Uterus (tissue), 4 donors: ENCODE data around the gene FTCDNL1. TPM values are rescaled to one million over a fixed set of nuclear protein-coding genes. Genes with fewer than 3 reads are reported as not detected.

Experiments
- DNase-seq, 2 donors: peaks; one replicate each; pipeline ENCODE4 v3.0.0-alpha.2; 2019 to 2020
- H3K27ac ChIP-seq, 2 donors: fragments of 200-600 bp; sonication (generic); 1 replicate in 1 of 2; 2 replicates in 1 of 2; pipeline ENCODE4 v1.5.1; 2016 to 2018
- H3K27me3 ChIP-seq, 2 donors: fragments of 200-600 bp; sonication (generic); one replicate each; pipeline ENCODE4 v1.5.1; 2018 to 2019; ENCODE audit warnings: control low read depth in 1 of 2
- H3K36me3 ChIP-seq, 2 donors: fragments of 200-600 bp; sonication (generic); one replicate each; pipeline ENCODE4 v1.5.1; 2019; ENCODE audit warnings: control low read depth in 1 of 2
- H3K4me1 ChIP-seq, 2 donors: fragments of 200-600 bp; sonication (generic); one replicate each; pipeline ENCODE4 v1.5.1; 2018 to 2019; ENCODE audit warnings: control low read depth in 1 of 2
- H3K4me3 ChIP-seq, 2 donors: fragments of 200-600 bp; sonication (generic); 1 replicate in 1 of 2; 2 replicates in 1 of 2; pipeline ENCODE4 v1.5.1; 2018 to 2019; ENCODE audit warnings: mild to moderate bottlenecking in 1 of 2
- H3K9me3 ChIP-seq, 2 donors: fragments of 200-600 bp; sonication (generic); one replicate each; pipeline ENCODE4 v1.5.1; 2019; ENCODE audit warnings: control low read depth in 1 of 2
- POLR2A ChIP-seq, 2 donors: fragments of 450-650 bp; IDR thresholded peaks; one replicate each; pipeline ENCODE4 v1.6.1; 2016; ENCODE audit warnings: antibody characterized with exemption in 2 of 2, mild to moderate bottlenecking in 1 of 2, moderate library complexity in 1 of 2
- intact Hi-C: fragments of 100-400 bp; cut with DNase I; formaldehyde crosslinking; loops from one replicate; pipeline ENCODE4 v1.15.1; 2023; ENCODE audit warnings: low total_unique reads
- total RNA-seq, 4 donors: library from RNA; depleted of rRNA in 3 of 4; stranded (reverse); fragments of >200 nt in 3 of 4; gene quantifications; one replicate each; pipeline versions ENCODE4 v1.1.0 to v1.2.4, GENCODE V29; 2014 to 2023
- TF ChIP-seq, protein P1 (sequence below), 4 experiments: fragments of 200-600 bp in 2 of 4; fragments of 450-650 bp in 2 of 4; sonication (generic) in 2 of 4; IDR thresholded peaks; one replicate each; pipeline ENCODE4 v1.5.1; 2016 to 2019; ENCODE audit warnings: antibody characterized with exemption in 4 of 4, mild to moderate bottlenecking in 2 of 4, moderate library complexity in 1 of 4
- donor health status: DM: yes; HTN: yes; CAD: no.

Gene FTCDNL1
- total RNA-seq, 4 donors from 2014 or later, result 0.29 to 5.8 (median 1.4) TPM; not detected in 1

DNA sequence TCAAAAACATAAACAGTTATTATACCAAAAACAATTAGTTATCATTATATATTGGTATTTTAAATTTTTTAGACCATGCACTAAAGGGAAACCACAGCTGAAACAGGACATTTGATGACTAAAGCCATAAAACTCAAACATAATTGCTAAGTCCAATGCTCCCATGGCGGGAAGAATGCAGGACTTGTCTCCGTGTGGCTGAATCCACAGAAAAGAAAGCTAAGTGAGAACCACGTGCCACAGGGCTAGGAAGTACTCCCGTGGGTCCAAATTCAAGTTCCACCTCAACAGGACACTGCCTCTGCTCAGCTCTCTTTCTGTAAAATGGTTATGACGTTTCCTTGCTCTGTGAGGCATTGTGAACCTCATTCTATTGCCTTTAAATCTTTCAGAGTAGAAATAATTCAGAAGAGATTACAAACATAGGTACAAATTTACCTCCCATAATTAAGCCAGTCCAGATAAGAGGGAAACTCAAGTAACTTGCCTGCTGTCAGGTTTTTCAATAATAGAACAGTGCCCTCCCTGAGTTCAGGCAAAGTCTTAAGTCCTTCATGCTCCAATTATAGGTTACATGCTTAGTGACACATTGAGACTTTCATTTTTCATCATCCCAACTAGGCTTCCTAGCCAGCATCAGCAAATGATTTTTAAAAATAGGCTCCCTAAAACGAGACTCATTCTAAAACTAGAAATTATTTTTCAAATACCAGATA, 36.7 kb downstream of the FTCDNL1 start:
- intact Hi-C loops, result no loop called here
- DNase-seq, result no peak
- no peaks in the 10 kb centered on the region for H3K4me1 ChIP-seq
- H3K27me3 ChIP-seq, result no peaks in the 10 kb centered on the region
- H3K27ac ChIP-seq, result no peak overlapping the region
- H3K9me3 ChIP-seq, result no peaks in the 10 kb centered on the region
- no peak for TF ChIP-seq POLR2A (IDR thresholded peaks at IDR 0.05)
- TF ChIP-seq, protein P1, sequence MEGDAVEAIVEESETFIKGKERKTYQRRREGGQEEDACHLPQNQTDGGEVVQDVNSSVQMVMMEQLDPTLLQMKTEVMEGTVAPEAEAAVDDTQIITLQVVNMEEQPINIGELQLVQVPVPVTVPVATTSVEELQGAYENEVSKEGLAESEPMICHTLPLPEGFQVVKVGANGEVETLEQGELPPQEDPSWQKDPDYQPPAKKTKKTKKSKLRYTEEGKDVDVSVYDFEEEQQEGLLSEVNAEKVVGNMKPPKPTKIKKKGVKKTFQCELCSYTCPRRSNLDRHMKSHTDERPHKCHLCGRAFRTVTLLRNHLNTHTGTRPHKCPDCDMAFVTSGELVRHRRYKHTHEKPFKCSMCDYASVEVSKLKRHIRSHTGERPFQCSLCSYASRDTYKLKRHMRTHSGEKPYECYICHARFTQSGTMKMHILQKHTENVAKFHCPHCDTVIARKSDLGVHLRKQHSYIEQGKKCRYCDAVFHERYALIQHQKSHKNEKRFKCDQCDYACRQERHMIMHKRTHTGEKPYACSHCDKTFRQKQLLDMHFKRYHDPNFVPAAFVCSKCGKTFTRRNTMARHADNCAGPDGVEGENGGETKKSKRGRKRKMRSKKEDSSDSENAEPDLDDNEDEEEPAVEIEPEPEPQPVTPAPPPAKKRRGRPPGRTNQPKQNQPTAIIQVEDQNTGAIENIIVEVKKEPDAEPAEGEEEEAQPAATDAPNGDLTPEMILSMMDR (IDR thresholded peaks at IDR 0.05), result no peak
- no peak overlapping the region for H3K4me3 ChIP-seq
- no peaks in the 10 kb centered on the region for H3K36me3 ChIP-seq

DNA sequence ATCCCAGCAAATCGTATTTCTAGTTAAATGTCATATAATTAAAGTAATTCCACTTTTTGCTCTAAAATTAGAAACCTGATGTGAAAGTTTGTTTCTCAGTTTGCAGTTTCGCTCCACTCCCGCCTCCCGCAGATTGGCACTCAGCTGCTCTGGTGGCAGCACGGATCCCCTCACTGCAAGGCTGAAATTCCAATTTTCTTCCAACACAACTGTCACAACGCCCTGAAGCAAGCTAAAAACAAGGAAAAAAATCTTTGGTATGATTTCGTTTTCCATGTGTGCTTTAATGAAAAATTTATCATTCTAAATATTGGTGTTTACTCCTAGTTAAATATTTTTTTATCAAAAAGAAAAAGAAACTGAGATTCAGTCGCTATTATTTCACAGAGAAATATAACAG, 38.5 kb downstream of the FTCDNL1 start:
- H3K4me3 ChIP-seq, result no peak overlapping the region
- no peaks in the 10 kb centered on the region for H3K27me3 ChIP-seq
- intact Hi-C loops, result no loop called here
- H3K4me1 ChIP-seq, result no peaks in the 10 kb centered on the region
- TF ChIP-seq, protein P1 (IDR thresholded peaks at IDR 0.05), result no peak
- H3K36me3 ChIP-seq, result no peaks in the 10 kb centered on the region
- H3K27ac ChIP-seq, result no peak overlapping the region
- DNase-seq, result no peak
- no peaks in the 10 kb centered on the region for H3K9me3 ChIP-seq

DNA sequence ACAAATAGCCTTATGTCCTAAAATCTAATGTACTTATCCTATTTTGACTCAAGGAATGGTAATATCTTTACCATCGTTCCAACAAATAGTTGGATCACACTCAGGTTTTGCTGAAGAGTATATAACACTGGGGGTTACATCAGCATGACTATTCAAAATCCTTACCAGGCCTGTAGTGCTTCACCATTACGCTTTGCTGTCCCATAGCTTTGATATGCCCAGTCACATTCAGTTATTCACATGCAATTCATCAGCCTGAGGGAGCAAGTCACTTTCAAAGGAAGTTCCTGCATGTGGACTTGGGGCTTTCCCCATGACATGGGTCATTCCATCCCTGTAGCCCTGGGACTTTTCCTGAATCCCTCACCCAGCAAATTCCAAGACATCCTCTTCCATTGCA, 39.6 kb downstream of the FTCDNL1 start:
- Histone ChIP-seq H3K9me3 (no peaks in the 10 kb centered on the region), H3K4me3 (no peak overlapping the region), H3K27ac (no peak overlapping the region), H3K36me3 (no peaks in the 10 kb centered on the region), H3K4me1 (no peaks in the 10 kb centered on the region), H3K27me3 (no peaks in the 10 kb centered on the region)
- intact Hi-C loops, result no loop called here
- TF ChIP-seq POLR2A (IDR thresholded peaks at IDR 0.05), result no peak
- TF ChIP-seq, protein P1 (IDR thresholded peaks at IDR 0.05), result no peak
- DNase-seq, result no peak

DNA sequence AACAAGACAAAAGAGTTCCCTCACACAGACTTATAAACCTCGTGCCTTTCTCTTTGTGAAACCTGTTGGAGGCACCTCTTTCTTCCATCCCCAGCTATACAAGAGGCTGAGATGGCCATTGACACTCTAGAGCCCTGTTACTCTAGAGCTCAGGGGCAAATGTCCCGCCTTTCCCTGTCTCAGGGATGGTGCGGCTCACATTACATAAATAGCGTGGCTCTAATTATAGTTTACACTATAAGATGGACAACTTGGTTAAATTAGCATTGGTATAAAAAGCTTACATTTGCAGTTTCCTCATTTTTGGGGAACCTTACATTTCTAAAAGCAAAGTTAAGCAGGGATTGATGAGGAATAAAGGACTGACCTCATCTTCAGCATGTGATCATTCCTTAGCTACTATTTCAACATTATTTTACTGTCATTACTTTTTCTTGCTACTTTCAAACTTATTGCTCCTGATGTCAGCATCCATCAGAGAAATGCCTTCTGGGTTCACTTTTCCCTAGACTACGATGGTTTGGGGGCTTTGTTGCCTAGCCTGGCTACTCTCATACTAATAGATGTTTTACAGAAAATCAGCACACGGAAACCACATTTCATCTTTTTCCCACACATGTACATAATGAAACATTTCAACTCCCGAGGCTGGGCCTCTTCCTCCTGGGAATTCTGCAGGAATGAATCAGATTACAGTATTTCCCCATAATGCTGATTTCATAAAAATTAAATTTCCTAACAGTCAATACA, 40.4 kb downstream of the FTCDNL1 start:
- TF ChIP-seq, protein P1 (IDR thresholded peaks at IDR 0.05), result no peak
- TF ChIP-seq POLR2A (IDR thresholded peaks at IDR 0.05), result no peak

DNA sequence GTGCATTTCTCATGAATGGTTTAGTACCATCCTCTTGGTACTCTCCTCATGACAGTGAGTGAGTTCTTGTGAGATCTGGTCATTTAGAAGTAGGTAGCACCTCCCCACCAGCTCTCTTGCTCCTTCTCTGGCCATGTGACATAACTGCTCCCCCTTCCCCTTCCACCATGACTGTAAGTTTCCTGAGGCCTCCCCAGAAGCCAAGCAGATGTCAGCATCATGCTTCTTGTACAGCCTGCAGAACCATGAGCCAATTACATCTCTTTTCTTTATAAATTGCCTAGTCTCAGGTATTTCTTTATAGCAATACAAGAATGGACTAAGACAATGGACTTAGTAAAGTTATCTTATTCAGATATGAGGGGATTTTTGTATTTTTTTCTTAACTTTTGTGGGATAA, 43.0 kb downstream of the FTCDNL1 start:
- Histone ChIP-seq H3K4me1 (no peaks in the 10 kb centered on the region), H3K27me3 (no peaks in the 10 kb centered on the region), H3K36me3 (no peaks in the 10 kb centered on the region), H3K4me3 (no peak overlapping the region), H3K27ac (no peak overlapping the region), H3K9me3 (no peaks in the 10 kb centered on the region)
- intact Hi-C loops, result no loop called here
- TF ChIP-seq, protein P1 (IDR thresholded peaks at IDR 0.05), result no peak
- no peak for TF ChIP-seq POLR2A (IDR thresholded peaks at IDR 0.05)
- no peak for DNase-seq

More for the DNA sequence above, 40.4 kb downstream of the FTCDNL1 start:
- DNase-seq, result no peak
- Histone ChIP-seq H3K4me1 (no peaks in the 10 kb centered on the region), H3K4me3 (no peak overlapping the region), H3K27me3 (no peaks in the 10 kb centered on the region), H3K36me3 (no peaks in the 10 kb centered on the region), H3K9me3 (no peaks in the 10 kb centered on the region), H3K27ac (no peak overlapping the region)
- intact Hi-C loops, result no loop called here
